CD4-positive, alpha-beta T cell treated with Interleukin-4 for 4 hours (primary cell): Measurements from ENCODE around the gene PCID2.
"Not testable (repeated sequence)": the region's sequence is repeated elsewhere in the genome, so short reads cannot be mapped to it uniquely, and the experiment has no call there.

ENCODE experiments used
- DNase-seq: peaks from one replicate; pipeline ENCODE4 v3.0.0-alpha.2; 2020

PCID2 gene

DNA sequence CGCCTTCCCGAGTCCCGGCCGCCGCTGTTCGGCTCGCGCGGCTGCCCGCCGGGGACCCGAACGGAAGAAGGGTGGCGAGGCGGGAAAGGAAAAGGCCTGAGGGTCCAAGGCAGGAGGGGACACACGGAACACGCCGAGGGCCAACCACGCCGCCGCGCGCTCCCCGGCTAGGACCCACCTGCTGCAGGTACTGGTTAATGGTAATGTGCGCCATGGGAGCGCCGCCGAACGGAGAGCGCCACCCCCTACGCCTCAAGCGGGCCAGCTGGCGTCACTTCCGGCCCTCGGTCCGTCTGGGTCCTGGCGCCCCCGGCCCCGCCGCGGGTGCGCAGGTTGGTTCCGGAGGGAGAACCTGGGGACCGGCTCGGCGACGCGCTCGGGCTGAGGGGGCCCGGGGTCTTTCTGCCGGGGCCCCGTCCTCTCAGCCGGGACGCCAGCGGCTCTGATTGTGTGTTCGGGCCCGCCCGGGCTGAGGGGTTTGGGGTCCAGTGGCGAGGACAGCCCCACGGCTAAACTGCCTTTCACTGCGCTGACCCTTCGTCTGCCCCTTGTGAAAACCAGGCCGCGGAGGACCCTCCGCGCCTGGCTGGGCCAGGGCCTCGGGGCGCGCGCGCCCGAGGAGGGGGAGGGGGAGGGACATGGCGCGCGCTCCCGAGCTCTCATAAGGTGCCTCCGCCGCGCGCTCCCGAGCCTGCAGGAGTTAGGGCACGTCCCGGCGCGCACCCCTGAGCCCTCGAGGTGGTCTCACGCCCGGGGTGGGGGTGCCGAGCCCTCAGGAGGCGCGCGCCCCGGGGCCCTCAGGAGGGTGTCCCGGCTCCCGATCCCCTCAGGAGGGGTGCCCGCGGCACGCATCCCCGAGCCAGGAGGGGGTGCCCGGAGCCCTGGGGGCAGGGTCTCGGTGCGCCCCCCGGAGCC, at the start of gene PCID2:
TSS of gene PCID2 (minus strand) at position 249 of the 915 bp plus-strand sequence. CDS start at position 214, 35 bp downstream.
- peak; percentile 90 for DNase-seq

DNA sequence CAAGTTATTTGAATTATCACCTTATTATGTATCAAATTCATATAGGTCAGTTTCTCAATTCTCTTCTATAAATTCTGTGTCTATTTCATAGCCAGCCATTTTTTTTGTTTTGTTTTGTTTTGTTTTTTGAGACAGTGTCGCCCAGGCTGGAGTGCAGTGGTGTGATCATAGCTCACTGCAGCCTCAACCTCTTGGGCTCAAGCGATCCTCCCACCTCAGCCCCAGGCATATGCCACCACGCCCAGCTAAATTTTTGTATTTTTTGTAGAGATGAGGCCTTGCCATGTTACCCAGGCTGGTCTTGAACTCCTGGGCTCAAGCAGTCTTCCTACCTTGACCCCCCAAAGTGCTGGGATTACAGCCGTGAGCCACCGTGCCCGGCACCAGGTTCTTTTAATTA, 49.4 kb upstream of the PCID2 start:
- DNase-seq = not testable (repeated sequence)

GRCh38 chr13:113252516-113253095, 44.1 kb upstream of the PCID2 start:
- DNase-seq = no peak

GRCh38 chr13:113245849-113246796, 37.7 kb upstream of the PCID2 start:
- DNase-seq = no peak

GRCh38 chr13:113243847-113244246, 35.4 kb upstream of the PCID2 start:
- no peak for DNase-seq

DNA sequence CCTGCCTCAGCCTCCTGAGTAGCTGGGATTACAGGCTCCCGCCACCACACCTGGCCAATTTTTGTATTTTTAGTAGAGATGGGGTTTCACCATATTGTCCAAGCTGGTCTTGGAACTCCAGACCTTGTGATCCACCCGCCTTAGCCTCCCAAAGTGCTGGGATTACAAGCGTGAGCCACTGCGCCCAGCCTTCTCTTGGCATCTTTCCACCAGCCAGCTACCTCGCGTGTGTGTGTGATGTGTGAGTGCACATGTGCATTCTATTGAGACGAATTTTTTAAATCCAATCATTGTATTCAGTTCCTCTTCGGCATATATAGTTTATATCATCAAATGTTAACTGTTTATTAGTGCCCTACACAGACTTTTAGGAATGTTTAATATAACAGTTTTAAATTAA, 33.2 kb upstream of the PCID2 start:
- DNase-seq = not testable (repeated sequence)

- no peak for DNase-seq
Observed at GRCh38 chr13:113239986-113240385, 31.5 kb upstream of the PCID2 start.

DNA sequence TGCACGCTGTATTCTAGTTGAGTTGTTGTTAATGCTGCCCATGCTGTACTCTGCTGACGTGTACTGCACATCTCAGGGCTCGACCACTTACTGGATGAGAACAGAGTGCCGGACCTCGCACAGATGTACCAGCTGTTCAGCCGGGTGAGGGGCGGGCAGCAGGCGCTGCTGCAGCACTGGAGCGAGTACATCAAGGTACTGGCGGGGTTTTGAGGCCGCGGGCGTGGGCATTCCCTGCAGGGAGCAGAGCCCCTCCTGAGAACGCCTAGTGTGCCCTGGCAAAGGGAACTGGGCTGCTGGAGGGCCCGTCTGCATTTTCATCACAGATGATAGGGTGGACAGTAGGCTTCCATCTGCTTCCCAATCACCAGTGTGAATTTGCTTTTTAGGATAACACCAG, 30.9 kb upstream of the PCID2 start:
- DNase-seq = no peak

DNA sequence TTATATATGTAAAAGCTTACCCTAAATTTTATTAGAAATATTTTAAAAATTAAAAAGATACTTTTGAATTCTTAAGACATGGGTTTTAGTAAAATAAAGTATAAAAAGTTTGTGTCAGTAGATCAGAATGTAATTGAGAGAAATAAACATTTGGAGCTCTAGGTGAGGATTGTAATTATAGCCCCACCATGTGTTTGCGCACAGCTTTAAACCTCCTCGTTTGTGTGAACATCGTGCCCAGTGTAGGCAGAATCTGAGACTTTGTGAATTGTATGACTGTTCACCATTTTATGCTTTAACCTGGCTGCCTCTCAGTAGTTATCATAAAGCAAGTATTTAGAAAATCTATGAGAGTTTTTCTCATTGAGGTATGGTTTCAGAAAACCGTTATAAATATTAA, 30.1 kb upstream of the PCID2 start:
- DNase-seq = no peak

DNA sequence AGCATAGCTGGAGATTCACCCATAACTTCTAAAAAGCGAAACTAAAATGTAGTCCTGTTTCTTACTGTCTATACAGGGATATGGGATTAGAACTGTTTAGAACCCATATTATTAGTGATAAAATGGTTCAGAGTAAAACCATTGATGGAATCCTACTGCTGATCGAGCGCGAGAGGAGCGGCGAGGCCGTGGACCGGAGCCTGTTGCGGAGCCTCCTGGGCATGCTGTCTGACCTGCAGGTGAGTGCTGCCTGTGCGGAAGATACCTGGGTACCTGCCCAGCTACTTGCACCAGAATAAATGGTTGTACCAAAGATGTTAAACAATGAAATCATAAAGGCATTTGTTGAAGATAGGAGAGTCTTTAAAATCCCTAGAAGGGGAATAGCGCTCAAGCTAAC, 24.6 kb upstream of the PCID2 start:
- DNase-seq = no peak

- no peak for DNase-seq
Observed at GRCh38 chr13:113232208-113233003, 23.9 kb upstream of the PCID2 start.

- DNase-seq = no peak
Observed at GRCh38 chr13:113231306-113232207, 23.1 kb upstream of the PCID2 start.

DNA sequence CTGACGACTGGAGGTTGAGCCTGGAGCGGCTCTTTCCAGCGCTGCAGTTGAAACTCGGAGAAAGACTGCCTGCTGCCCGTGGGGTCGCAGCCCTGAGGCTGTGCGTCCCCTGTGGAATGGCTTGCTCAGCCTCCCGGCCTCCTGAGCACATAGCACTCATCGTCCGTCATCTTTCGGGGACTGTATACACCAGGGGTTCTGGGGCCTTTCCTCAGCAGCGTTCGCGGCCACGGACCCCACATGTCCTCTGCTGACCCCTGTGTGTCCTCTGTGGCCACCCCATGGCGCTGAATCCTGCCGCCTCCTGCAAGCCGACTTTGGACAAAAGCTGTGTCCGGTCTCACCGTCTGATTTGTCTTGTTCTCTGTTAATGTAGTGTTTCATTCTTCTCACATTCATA, 21.3 kb upstream of the PCID2 start:
- DNase-seq = no peak

- DNase-seq = no peak
Observed at GRCh38 chr13:113229161-113229560, 20.7 kb upstream of the PCID2 start.

DNA sequence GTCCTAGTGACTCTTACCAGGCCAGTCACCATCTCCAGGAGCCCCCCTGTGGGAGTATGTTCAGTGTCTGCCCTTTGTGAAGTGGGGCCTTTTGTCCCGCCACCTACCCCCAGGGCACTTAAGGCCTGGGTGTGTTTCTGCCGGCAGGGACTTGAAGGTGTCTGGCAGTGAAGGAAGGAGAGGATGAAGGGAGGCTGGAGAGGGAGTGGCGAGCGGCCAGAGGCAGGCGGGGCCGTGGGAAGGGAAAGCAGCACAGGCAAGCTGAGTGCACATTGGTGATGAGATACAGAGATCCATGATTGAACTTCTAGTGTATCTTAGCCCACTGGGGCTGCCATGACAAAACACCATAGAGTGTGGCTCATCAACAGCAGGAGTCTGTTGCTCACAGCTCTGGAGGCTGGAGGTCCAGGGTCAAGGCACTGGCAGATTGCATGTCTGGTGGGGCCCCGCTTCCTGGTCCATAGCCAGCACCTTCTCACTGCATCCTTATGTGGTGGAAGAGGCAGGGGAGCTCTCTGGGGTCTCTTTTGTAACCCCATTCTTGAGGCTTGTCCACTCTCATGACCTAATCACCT, 18.5 kb upstream of the PCID2 start:
- DNase-seq = no peak

- no peak for DNase-seq
Observed at GRCh38 chr13:113225515-113225914, 17.0 kb upstream of the PCID2 start.

- DNase-seq = no peak
Observed at GRCh38 chr13:113224486-113224885, 16.0 kb upstream of the PCID2 start.

- DNase-seq = no peak
Observed at GRCh38 chr13:113223070-113223469, 14.6 kb upstream of the PCID2 start.

GRCh38 chr13:113220877-113221276, 12.4 kb upstream of the PCID2 start:
- DNase-seq = no peak

DNA sequence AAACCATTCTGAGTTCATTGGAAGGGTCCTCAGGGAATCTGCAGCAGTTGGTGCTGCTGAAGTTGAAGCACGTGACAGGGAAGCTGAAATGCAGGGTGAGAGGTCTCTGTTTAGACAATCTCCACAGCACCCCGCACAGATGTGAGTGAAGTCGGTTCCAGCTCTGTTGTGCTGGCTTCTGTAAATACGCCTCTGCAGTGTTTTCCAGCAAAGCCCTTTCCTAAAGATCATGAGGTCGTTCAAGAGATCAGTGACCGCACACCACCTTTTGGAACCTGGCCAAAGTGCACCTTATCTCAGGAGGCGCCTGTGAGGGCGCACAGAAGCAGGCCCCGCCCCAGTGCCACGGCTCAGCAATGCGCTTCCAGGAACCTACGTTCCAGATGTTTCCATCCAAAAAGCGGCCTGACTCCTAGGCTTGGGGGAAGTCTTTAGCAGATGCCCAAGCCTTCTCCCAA, 11.7 kb upstream of the PCID2 start:
- DNase-seq = no peak
